GM19193 (cell line): ENCODE measurements around the gene L1CAM.

Experiments used
- POLR2A ChIP-seq: IDR thresholded peaks from 4 replicates; pipeline ENCODE4 v1.6.1; 2011; ENCODE audit not compliant: insufficient read depth, insufficient read length; ENCODE audit errors: extremely low read depth

L1CAM gene, protein sequence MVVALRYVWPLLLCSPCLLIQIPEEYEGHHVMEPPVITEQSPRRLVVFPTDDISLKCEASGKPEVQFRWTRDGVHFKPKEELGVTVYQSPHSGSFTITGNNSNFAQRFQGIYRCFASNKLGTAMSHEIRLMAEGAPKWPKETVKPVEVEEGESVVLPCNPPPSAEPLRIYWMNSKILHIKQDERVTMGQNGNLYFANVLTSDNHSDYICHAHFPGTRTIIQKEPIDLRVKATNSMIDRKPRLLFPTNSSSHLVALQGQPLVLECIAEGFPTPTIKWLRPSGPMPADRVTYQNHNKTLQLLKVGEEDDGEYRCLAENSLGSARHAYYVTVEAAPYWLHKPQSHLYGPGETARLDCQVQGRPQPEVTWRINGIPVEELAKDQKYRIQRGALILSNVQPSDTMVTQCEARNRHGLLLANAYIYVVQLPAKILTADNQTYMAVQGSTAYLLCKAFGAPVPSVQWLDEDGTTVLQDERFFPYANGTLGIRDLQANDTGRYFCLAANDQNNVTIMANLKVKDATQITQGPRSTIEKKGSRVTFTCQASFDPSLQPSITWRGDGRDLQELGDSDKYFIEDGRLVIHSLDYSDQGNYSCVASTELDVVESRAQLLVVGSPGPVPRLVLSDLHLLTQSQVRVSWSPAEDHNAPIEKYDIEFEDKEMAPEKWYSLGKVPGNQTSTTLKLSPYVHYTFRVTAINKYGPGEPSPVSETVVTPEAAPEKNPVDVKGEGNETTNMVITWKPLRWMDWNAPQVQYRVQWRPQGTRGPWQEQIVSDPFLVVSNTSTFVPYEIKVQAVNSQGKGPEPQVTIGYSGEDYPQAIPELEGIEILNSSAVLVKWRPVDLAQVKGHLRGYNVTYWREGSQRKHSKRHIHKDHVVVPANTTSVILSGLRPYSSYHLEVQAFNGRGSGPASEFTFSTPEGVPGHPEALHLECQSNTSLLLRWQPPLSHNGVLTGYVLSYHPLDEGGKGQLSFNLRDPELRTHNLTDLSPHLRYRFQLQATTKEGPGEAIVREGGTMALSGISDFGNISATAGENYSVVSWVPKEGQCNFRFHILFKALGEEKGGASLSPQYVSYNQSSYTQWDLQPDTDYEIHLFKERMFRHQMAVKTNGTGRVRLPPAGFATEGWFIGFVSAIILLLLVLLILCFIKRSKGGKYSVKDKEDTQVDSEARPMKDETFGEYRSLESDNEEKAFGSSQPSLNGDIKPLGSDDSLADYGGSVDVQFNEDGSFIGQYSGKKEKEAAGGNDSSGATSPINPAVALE

DNA sequence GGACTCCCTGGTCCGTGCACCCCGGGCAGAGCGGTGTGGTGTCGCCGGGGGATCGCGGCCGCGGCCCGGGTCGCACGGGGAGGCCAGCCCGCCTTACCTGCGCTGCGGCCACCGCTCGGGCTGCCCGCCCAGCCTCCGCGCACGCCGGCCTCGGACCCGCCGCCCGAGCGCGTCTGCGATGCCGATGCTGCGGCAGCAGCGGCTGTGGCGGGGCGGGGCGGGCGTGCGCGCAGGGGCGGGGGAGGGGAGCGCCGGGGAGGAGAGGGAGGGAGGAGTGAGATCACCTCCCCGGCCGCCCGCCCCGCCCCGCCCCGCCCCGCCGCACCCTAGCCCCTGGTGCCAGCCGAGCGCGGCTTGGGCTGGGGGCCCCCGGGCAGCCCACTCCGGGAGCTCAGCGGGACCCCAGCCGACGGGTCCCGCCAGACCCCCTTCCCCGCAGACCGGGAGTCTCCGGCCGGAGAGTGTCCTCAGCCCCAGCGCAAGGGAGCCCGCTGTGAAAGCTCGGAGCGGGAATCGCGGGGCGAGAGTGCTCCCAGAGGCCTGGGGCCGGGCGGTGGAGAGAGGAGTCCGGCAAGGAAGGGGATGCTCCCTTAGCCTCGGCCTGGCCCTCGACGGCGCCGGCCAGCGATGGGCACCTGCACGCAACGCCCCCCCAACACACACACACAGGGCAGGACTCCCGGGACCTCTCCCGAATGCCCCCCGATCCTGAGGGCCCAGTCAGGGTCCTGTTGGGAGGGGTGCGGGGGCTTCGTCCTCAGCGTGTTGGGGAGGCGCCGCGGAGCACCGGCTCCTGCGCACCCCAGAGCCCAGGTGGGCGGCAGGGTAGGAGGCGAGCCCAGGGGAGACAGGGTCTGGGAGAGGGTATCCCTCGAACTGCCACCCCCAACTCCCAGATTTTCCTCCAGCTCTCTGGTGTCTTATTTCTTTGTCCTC, at the start of gene L1CAM:
Gene L1CAM, minus strand, starts transcription at position 206 of the 936 bp plus-strand sequence. CDS start 10,337 bp downstream, outside the sequence.
- TF ChIP-seq POLR2A = no peak

DNA sequence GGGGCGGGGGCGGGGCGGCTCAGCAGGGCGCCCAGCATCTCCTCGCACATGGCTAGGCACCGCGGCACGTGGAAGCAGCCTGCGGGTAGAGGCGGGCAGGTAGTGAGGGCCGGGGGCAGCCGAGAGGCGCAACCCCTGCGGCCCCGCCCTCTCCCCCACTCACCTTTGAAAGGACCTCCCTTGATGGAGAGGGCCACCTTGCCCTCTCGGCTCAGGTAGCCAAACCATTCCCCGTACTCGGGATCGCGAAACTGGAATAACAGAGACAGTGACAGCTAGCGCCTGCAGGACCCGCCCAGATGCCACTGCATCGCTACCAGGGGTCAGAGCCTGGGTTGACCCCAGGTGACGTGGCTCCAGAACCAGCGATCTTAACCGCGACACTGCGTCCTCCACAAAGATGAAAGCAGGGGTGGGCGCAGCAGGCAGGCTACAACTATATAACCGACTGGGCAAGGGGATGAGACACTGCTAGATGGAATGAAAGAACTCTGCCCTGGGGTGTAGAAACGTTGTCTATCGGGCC, 49.4 kb upstream of the L1CAM start:
- no peak for TF ChIP-seq POLR2A

GRCh38 chrX:153934762-153935325, 48.9 kb upstream of the L1CAM start, which contains the start of gene NAA10:
TSS of gene NAA10 (minus strand) at chrX:153935037. CDS start at chrX:153934904, 133 bp downstream.
- peak; percentile 62 for TF ChIP-seq POLR2A

GRCh38 chrX:153934148-153934761, 48.3 kb upstream of the L1CAM start:
- TF ChIP-seq POLR2A = no peak

DNA sequence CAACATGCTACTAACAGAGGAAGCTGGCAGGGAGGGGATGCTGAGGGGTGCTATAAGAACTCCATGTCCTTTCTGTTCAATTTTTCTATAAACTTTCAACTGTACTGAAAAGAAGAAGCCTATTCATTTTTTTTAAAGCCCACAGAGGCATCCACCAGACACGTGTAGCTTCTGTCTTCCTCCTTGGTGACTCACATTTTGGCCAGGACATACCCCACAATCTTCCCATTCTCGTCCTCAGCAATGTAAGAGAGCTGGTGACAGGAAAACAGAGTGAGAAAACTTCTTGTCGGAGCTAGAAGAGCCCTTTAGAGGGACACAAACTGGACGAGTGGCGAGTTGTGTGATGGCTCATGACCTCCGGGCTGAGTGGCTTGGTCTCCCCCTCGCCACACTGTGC, 47.8 kb upstream of the L1CAM start:
- no peak for TF ChIP-seq POLR2A

DNA sequence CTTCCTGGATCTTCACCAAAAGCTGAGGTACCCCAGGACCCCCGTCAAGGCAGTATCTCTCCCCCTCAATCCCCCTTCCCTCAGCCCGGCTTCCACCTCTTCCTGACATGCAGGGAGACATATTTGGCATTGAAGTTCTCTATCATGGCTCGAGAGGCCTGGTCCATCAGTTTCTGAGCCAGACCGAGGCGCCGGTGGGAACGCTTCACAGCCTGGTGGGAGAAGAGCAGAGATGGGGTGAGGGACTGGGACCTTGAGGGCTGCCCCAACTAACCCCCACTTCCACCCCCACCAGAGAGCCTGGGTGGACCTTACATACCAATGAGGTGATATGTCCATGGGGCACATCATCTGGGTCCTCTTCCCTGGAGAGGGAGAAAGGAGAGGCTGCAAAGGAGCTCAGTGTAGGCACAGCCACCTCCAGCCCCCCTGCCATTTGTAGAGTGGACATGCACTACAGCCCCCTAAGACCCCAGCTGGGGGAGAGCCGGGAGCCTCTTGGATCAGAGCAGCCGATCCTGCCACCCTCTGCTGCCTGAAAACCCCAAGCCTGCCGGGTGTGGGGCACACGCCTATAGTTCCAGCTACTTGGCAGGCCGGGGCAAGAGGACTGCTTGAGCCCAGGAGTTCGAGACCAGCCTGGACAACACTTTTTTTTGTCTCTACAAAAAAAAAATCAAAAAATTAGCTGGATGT, 46.4 kb upstream of the L1CAM start:
- no peak for TF ChIP-seq POLR2A

DNA sequence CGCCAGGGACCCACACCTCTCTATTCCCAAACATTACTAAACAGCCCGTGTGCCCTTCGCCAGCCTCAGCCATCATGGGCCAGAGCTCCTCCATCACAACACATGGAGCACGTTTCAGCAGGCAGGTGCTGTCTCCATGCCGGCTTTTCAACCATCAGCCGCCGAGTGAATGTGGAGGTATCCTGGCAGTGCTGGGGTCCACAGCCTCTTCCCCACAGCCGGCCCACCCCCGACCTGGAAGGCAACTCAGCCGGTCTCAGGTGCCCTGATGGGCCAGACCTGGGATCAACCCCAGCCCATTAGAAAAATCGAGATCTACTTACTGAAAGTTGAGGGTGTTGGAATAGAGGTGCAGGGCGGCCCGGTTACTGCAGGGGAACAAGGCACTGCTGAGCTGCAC, 45.8 kb upstream of the L1CAM start:
- TF ChIP-seq POLR2A = no peak

GRCh38 chrX:153931151-153931550, 45.2 kb upstream of the L1CAM start:
- TF ChIP-seq POLR2A = no peak

DNA sequence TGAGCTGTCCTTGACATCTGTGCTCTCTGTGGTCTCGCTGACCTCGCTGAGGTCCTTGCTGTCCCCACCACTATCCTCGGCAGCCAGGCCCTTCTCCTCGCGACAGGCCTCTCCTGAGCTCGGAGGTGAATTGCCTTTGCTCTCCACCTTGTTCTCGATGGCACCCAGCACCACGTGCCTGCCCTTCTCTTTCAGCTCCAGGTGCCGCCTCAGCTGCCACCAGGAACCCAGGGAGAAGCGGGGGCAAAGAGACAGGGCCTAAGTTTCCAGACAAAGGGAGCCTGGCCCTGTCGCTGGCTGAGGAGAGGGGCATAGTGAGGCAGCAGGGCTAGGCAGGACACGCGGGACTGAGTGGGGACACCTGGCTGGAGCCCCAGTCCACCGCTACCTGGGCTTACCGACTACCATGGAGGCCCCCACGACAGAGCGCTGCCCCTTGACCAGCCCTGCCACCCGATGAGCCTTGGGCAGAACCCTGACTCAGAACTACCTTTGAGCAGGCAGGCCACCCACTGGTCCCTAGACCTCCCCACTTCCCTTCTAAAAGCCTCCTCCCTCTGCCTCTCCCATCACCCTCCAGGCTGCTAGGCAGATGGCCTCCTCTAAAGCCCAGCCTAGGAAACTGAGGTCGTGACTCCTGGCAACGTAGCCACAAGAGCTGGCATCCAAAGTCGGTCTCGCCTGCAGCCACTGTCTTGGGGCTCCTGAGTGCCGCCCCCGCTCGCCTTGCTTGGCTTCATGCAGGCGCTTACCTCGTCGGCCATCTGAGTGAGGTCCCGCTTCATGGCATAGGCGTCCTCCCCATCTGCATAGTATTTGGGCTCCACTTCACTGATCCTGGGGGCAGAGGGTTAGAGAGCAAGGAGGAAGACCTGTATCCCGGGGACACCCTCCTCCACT, 44.3 kb upstream of the L1CAM start:
- TF ChIP-seq POLR2A = no peak

- no peak for TF ChIP-seq POLR2A
These were observed 43.6 kb upstream of the L1CAM start for GRCh38 chrX:153929576-153929975.

DNA sequence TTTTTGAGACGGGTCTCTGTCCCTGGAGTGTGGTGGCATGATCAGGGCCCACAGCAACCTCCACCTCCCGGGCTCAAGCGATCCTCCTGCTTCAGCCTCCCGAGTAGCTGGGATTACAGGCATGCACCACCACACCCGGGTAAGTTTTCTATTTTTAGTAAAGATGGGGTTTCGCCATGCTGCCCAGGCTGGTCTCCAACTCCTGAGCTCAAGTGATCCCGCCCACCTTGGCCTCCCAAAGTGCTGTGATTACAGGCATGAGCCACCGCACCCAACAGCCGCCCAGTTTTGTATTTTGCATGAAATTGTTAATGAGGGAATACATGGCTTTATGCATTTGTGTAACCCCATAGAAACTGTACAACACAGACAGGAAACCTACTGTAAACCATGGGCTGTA, 42.9 kb upstream of the L1CAM start:
- no peak for TF ChIP-seq POLR2A
